Osteoblast (primary cell): ENCODE results near the gene DPP7. TPM values are rescaled to one million over a fixed set of nuclear protein-coding genes. Genes with fewer than 3 reads are reported as not detected.
A peak's percentile ranks its signal among the peaks of the same experiment; 100 is the strongest.

Source experiments
- DNase-seq: peaks from one replicate; pipeline ENCODE4 v3.0.0; 2011; ENCODE audit warnings: low spot score, mixed read lengths; ENCODE audit not compliant: insufficient read length; ENCODE audit errors: missing footprints
- H2AFZ ChIP-seq: 2 replicates; pipeline ENCODE4 v1.6.0; 2011; ENCODE audit warnings: mild to moderate bottlenecking, low read length
- H3K27ac ChIP-seq: 2 replicates; pipeline ENCODE4 v1.5.1; 2011; ENCODE audit warnings: mild to moderate bottlenecking, low read depth, low read length, moderate library complexity
- H3K27me3 ChIP-seq: 2 replicates; pipeline ENCODE4 v1.6.0; 2012; ENCODE audit warnings: mild to moderate bottlenecking, control low read depth, inconsistent platforms, low read length, moderate library complexity; ENCODE audit not compliant: insufficient read depth
- H3K36me3 ChIP-seq: 2 replicates; pipeline ENCODE4 v1.5.1; 2011; ENCODE audit warnings: mild to moderate bottlenecking, low read length, control low read depth, moderate library complexity; ENCODE audit not compliant: insufficient read depth
- H3K4me1 ChIP-seq: 2 replicates; pipeline ENCODE4 v1.5.1; 2011; ENCODE audit warnings: mild to moderate bottlenecking, low read length, control low read depth, moderate library complexity; ENCODE audit not compliant: insufficient read depth
- H3K4me2 ChIP-seq: 2 replicates; pipeline ENCODE4 v1.6.0; 2011; ENCODE audit warnings: mild to moderate bottlenecking, low read length; ENCODE audit not compliant: insufficient read depth
- H3K4me3 ChIP-seq: fragments of 200-600 bp; sonication (generic); 3 replicates; pipeline ENCODE4 v1.5.1; 2012; ENCODE audit warnings: mild to moderate bottlenecking, low read length, inconsistent platforms; ENCODE audit not compliant: insufficient read depth
- H3K79me2 ChIP-seq: 2 replicates; pipeline ENCODE4 v1.6.0; 2012; ENCODE audit warnings: mild to moderate bottlenecking, low read length, control low read depth, inconsistent platforms; ENCODE audit not compliant: insufficient read depth
- H3K9me3 ChIP-seq: 2 replicates; pipeline ENCODE4 v1.5.1; 2011; ENCODE audit warnings: low read depth, low read length, control low read depth
- H4K20me1 ChIP-seq: 2 replicates; pipeline ENCODE4 v1.6.0; 2012; ENCODE audit warnings: mild to moderate bottlenecking, low read length, control low read depth; ENCODE audit not compliant: insufficient read depth
- CTCF ChIP-seq: IDR thresholded peaks from 2 replicates; pipeline ENCODE4 v1.5.1; 2011; ENCODE audit warnings: mild to moderate bottlenecking, low read depth, low read length, moderate library complexity; ENCODE audit errors: extremely low read depth
- total RNA-seq: library from RNA; depleted of rRNA; stranded (reverse); fragments of >200 nt; gene quantifications from 2 replicates; pipeline ENCODE4 v1.2.3, GENCODE V29; 2012

The DPP7 gene
- total RNA-seq, 1 donor, result 74.6 TPM

GRCh38 chr9:137156567-137157375 is 42.2 kb upstream of the DPP7 start:
- Histone ChIP-seq H3K4me1 (no peaks in the 10 kb centered on the region), H3K27ac (no peak overlapping the region), H3K4me2 (peak overlapping the region; percentile 67), H4K20me1 (peaks cover 5% of the 10 kb centered on the region), H3K27me3 (peaks cover 36% of the 10 kb centered on the region), H2AFZ (peak overlapping the region; percentile 56), H3K4me3 (peak overlapping the region; percentile 56), H3K9me3 (no peaks in the 10 kb centered on the region), H3K79me2 (no peaks in the 10 kb centered on the region), H3K36me3 (no peaks in the 10 kb centered on the region)
- no peak for DNase-seq
- no peak for TF ChIP-seq CTCF

GRCh38 chr9:137152844-137153405 is 38.4 kb upstream of the DPP7 start:
- Histone ChIP-seq H2AFZ (no peak overlapping the region), H3K79me2 (no peaks in the 10 kb centered on the region), H4K20me1 (peaks cover 3% of the 10 kb centered on the region), H3K4me3 (no peak overlapping the region), H3K9me3 (no peaks in the 10 kb centered on the region), H3K4me1 (no peaks in the 10 kb centered on the region), H3K27me3 (peaks cover 8% of the 10 kb centered on the region), H3K27ac (no peak overlapping the region), H3K4me2 (no peak overlapping the region), H3K36me3 (no peaks in the 10 kb centered on the region)
- TF ChIP-seq CTCF, result no peak
- no peak for DNase-seq

- DNase-seq, result no peak
These were observed 36.3 kb upstream of the DPP7 start for GRCh38 chr9:137150617-137151457.

More at GRCh38 chr9:137150617-137151457, 36.3 kb upstream of the DPP7 start:
- H3K9me3 ChIP-seq, result no peaks in the 10 kb centered on the region
- H3K4me1 ChIP-seq, result no peaks in the 10 kb centered on the region
- no peaks in the 10 kb centered on the region for H3K79me2 ChIP-seq
- H3K27me3 ChIP-seq, result no peaks in the 10 kb centered on the region
- H4K20me1 ChIP-seq, result no peaks in the 10 kb centered on the region
- no peak overlapping the region for H3K4me3 ChIP-seq
- no peak for TF ChIP-seq CTCF
- no peak overlapping the region for H2AFZ ChIP-seq
- no peaks in the 10 kb centered on the region for H3K36me3 ChIP-seq
- H3K4me2 ChIP-seq, result no peak overlapping the region
- H3K27ac ChIP-seq, result no peak overlapping the region
